ENCODE data around the gene AMMECR1L.

AMMECR1L gene

GRCh38 chr2:127862228-127862627, 23.5 kb downstream of the AMMECR1L start:
- H3K4me3 ChIP-seq (ENCODE audit: low read depth, low read length): no peak overlapping the region
- no peak for TF ChIP-seq CTCF (IDR thresholded peaks at IDR 0.05; ENCODE audit: low read depth, low read length, missing control alignments)
- no peak for DNase-seq (ENCODE audit: low read depth)
- in situ Hi-C loops (cut with HindIII; ENCODE audit: low sequenced_read_pairs): no loop called here

- DNase-seq (ENCODE audit: low read depth): no peak
- no peak overlapping the region for H3K4me3 ChIP-seq (ENCODE audit: low read depth, low read length)
- TF ChIP-seq CTCF (IDR thresholded peaks at IDR 0.05; ENCODE audit: low read depth, low read length, missing control alignments): no peak
- in situ Hi-C loops (cut with HindIII; ENCODE audit: low sequenced_read_pairs): no loop called here
Observed at GRCh38 chr2:127860130-127860529, 25.6 kb downstream of the AMMECR1L start.

- in situ Hi-C loops (cut with HindIII; ENCODE audit: low sequenced_read_pairs): no loop called here
- no peak for DNase-seq (ENCODE audit: low read depth)
- TF ChIP-seq CTCF (IDR thresholded peaks at IDR 0.05; ENCODE audit: low read depth, low read length, missing control alignments): no peak
- no peak overlapping the region for H3K4me3 ChIP-seq (ENCODE audit: low read depth, low read length)
Observed at GRCh38 chr2:127859712-127860085, 26.1 kb downstream of the AMMECR1L start.

- in situ Hi-C loops (cut with HindIII; ENCODE audit: low sequenced_read_pairs): no loop called here
- no peak for TF ChIP-seq CTCF (IDR thresholded peaks at IDR 0.05; ENCODE audit: low read depth, low read length, missing control alignments)
- DNase-seq (ENCODE audit: low read depth): no peak
- H3K4me3 ChIP-seq (ENCODE audit: low read depth, low read length): peak overlapping the region; percentile 82
Observed at GRCh38 chr2:127857265-127857808, 28.4 kb downstream of the AMMECR1L start.

GRCh38 chr2:127853671-127854070, 32.1 kb downstream of the AMMECR1L start:
- DNase-seq (ENCODE audit: low read depth): no peak
- in situ Hi-C loops (cut with HindIII; ENCODE audit: low sequenced_read_pairs): no loop called here
- no peak for TF ChIP-seq CTCF (IDR thresholded peaks at IDR 0.05; ENCODE audit: low read depth, low read length, missing control alignments)
- H3K4me3 ChIP-seq (ENCODE audit: low read depth, low read length): no peak overlapping the region

GRCh38 chr2:127852388-127852787, 33.4 kb downstream of the AMMECR1L start:
- in situ Hi-C loops (cut with HindIII; ENCODE audit: low sequenced_read_pairs): no loop called here
- DNase-seq (ENCODE audit: low read depth): no peak
- no peak overlapping the region for H3K4me3 ChIP-seq (ENCODE audit: low read depth, low read length)
- no peak for TF ChIP-seq CTCF (IDR thresholded peaks at IDR 0.05; ENCODE audit: low read depth, low read length, missing control alignments)

- in situ Hi-C loops (cut with HindIII; ENCODE audit: low sequenced_read_pairs): no loop called here
- no peak overlapping the region for H3K4me3 ChIP-seq (ENCODE audit: low read depth, low read length)
- DNase-seq (ENCODE audit: low read depth): no peak
- no peak for TF ChIP-seq CTCF (IDR thresholded peaks at IDR 0.05; ENCODE audit: low read depth, low read length, missing control alignments)
Observed at GRCh38 chr2:127847931-127848330, 37.8 kb downstream of the AMMECR1L start.

Data from astrocyte of the cerebellum (primary cell).